Measurements from ENCODE around the gene SEC14L1. TPM values are rescaled to one million over a fixed set of nuclear protein-coding genes. Genes with fewer than 3 reads are reported as not detected.

Gene SEC14L1
- total RNA-seq, 4 donors from 2014 or later: 51.1 to 113 (median 81.7) TPM

DNA sequence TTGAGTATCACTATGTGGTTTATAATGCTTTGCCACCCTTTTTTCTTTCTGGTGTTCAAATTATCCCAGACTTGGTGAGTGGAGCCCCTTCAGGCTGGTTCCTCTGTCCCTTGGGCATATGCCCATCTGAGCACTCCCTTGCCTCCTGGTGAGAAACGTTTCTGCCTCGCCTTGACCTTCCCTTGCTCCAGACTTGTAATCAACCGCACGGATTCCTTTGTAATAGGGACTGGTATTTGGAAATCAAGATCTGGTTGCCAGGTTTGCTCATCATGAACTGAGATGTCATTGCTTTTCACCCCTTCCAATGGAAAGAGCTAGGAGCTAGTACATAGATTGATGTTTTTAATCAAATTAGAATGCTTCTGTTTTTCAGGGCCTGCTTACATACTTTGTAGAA lies 43.7 kb downstream of the SEC14L1 start:
- TF ChIP-seq, protein P1, sequence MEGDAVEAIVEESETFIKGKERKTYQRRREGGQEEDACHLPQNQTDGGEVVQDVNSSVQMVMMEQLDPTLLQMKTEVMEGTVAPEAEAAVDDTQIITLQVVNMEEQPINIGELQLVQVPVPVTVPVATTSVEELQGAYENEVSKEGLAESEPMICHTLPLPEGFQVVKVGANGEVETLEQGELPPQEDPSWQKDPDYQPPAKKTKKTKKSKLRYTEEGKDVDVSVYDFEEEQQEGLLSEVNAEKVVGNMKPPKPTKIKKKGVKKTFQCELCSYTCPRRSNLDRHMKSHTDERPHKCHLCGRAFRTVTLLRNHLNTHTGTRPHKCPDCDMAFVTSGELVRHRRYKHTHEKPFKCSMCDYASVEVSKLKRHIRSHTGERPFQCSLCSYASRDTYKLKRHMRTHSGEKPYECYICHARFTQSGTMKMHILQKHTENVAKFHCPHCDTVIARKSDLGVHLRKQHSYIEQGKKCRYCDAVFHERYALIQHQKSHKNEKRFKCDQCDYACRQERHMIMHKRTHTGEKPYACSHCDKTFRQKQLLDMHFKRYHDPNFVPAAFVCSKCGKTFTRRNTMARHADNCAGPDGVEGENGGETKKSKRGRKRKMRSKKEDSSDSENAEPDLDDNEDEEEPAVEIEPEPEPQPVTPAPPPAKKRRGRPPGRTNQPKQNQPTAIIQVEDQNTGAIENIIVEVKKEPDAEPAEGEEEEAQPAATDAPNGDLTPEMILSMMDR (IDR thresholded peaks at IDR 0.05): no peak
- no peak for TF ChIP-seq POLR2A (IDR thresholded peaks at IDR 0.05)
- no peaks in the 10 kb centered on the region for H3K36me3 ChIP-seq
- H3K27ac ChIP-seq: peak overlapping the region in 2 of 4 donors; percentile 22 to 51
- no peaks in the 10 kb centered on the region for H3K9me3 ChIP-seq
- H3K4me1 ChIP-seq: peaks cover 0 to 69% (median 36%) of the 10 kb centered on the region in 4 donors
- no peak for DNase-seq (ENCODE audit: low spot score in 2 of 2)
- no peaks in the 10 kb centered on the region for H3K27me3 ChIP-seq
- 51 to 57% methylated on average over 4 of the region's 4 CpGs for WGBS, 2 donors
- H3K4me3 ChIP-seq: no peak overlapping the region

DNA sequence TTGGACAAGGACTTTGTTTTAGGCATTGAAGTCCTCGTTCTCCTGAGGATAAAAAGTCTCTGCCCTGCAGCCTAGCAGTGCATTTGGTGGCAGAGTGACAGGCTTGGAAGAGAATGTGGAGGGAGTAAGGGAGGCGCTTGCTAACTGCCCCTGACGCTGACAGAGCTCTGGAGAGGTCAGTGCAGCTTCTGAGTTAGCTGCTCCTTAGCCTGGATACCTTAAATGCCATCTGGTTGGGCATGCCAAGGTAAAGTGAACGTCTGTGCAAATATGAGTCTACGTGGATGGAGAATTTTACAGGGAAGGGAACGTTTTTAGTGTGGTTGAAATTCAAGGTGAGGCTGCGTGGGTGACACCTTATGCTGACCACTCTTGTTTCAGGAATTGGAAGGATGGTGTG lies 44.4 kb downstream of the SEC14L1 start:
- peaks cover 0 to 69% (median 36%) of the 10 kb centered on the region in 4 donors for H3K4me1 ChIP-seq
- no peak overlapping the region for H3K4me3 ChIP-seq
- WGBS, 2 donors: 51 to 57% methylated on average over 7 of the region's 7 CpGs
- H3K36me3 ChIP-seq: no peaks in the 10 kb centered on the region
- TF ChIP-seq POLR2A (IDR thresholded peaks at IDR 0.05): no peak
- TF ChIP-seq EP300 (IDR thresholded peaks at IDR 0.05): no peak
- TF ChIP-seq, protein P1 (IDR thresholded peaks at IDR 0.05): no peak
- H3K9me3 ChIP-seq: no peaks in the 10 kb centered on the region
- H3K27ac ChIP-seq: peak overlapping the region in 2 of 4 donors; percentile 37 to 51
- no peaks in the 10 kb centered on the region for H3K27me3 ChIP-seq
- DNase-seq (ENCODE audit: low spot score in 2 of 2): no peak

DNA sequence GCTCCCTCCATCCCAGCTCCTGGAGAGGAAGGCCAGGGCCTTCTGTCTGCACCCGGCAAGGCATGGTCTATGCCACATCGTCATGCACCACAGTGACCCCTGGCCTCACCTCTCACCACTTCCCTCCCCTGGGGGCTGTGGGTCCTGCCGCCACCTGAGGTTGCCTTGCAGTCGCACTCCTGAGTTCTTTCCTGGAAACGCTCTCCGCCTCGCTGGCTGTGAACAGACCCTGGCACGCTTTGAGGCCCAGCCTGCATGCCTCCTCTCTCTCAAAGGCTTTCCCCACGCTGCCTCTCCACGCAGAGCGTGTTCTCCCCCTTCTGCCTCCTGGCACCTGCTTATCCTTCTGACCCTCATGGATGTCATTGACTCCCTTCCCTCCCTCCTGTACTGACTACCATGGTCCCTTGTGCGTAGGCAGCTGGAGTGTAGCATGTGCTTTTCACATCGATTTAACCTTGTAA lies 45.4 kb downstream of the SEC14L1 start:
- H3K36me3 ChIP-seq: peaks cover 0 to 7% (median 0%) of the 10 kb centered on the region in 3 donors
- TF ChIP-seq, protein P1 (IDR thresholded peaks at IDR 0.05): no peak
- TF ChIP-seq EP300 (IDR thresholded peaks at IDR 0.05): peak in 1 of 2 donors; percentile 36
- H3K4me3 ChIP-seq: no peak overlapping the region
- peak overlapping the region in 2 of 4 donors; percentile 37 to 51 for H3K27ac ChIP-seq
- no peaks in the 10 kb centered on the region for H3K27me3 ChIP-seq
- no peak for DNase-seq (ENCODE audit: low spot score in 2 of 2)
- peaks cover 0 to 65% (median 36%) of the 10 kb centered on the region in 4 donors for H3K4me1 ChIP-seq
- WGBS, 2 donors: 61 to 69% methylated on average over 13 of the region's 13 CpGs
- H3K9me3 ChIP-seq: no peaks in the 10 kb centered on the region

DNA sequence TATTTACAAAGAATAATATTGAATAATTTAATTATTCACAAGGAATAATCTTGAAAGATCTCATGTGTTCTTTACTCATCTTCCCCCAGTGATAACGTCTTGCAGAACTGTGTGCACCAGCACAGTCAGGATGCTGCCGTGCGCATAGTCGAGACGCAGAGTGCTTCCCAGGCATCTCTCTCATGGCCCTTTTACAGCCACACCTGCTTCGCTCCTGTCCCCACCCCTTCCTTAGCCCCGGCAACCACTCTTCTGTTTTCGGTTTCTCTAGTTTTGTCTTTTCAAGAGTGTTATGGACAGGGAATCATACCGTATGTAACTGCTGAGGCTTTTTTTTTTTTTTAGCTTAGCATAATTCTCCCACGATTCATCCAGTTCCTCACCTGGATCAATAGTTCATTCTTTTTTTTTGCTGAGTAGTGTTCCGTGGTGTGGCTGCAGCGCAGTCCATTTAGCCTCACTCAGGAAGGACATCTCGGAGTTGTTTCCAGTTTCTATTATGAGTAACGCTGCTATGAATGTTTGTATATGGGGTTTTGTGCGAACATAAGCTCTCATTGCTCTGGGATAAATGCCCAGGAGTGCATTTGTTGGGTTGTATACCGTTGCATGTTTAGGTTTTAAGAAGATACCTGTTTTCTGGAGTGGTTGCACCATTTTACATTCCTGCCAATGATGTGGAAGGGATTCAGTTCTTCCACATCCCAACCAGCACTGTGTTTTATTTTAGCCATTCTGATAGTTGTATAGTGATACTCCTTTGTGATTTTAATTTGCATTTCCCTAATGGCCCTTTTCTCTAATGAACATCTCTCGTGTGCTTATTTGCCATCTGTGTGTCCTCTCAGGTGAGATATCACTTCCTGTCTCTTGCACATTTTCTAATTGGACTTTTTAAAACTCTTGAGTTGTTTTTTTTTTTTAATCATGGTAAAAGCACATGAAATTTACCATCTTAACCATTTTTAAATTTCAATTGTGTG lies 47.6 kb downstream of the SEC14L1 start:
- Histone ChIP-seq H3K4me3 (no peak overlapping the region), H3K36me3 (peaks cover 0 to 29% (median 0%) of the 10 kb centered on the region in 3 donors), H3K27me3 (no peaks in the 10 kb centered on the region), H3K9me3 (no peaks in the 10 kb centered on the region), H3K27ac (no peak overlapping the region), H3K4me1 (peaks cover 0 to 43% (median 18%) of the 10 kb centered on the region in 4 donors)
- 83 to 88% methylated on average over 17 of the region's 17 CpGs for whole genome bisulfite sequencing, 2 donors
- DNase-seq (ENCODE audit: low spot score in 2 of 2): no peak
- TF ChIP-seq POLR2A (IDR thresholded peaks at IDR 0.05): no peak
- TF ChIP-seq, protein P1 (IDR thresholded peaks at IDR 0.05): no peak
- TF ChIP-seq EP300 (IDR thresholded peaks at IDR 0.05): no peak

DNA sequence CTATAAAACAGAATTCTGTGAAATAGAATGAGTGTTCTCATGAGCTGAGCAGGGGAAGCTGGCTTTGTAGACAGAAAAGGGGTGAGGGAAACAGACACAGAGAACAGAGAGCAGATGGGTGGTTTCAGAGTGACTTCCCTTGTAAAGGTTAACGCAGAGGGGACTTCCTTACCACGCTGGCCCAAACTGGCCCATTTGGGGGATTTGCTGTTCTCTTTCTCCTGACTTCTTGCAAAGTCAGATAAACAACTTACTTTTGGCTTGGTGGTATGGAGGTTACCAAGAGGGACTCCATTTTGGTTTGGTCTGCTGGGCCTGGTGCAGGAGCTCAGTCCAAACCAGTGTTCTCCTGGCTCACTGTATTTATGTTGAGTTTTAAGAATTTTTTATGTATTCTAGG lies 48.4 kb downstream of the SEC14L1 start:
- H3K27ac ChIP-seq: no peak overlapping the region
- no peak for DNase-seq (ENCODE audit: low spot score in 2 of 2)
- 67 to 86% methylated on average over 2 of the region's 2 CpGs for WGBS, 2 donors
- TF ChIP-seq EP300 (IDR thresholded peaks at IDR 0.05): no peak
- TF ChIP-seq, protein P1 (IDR thresholded peaks at IDR 0.05): no peak
- TF ChIP-seq POLR2A (IDR thresholded peaks at IDR 0.05): no peak
- peaks cover 0 to 37% (median 0%) of the 10 kb centered on the region in 3 donors for H3K36me3 ChIP-seq
- no peaks in the 10 kb centered on the region for H3K9me3 ChIP-seq
- no peaks in the 10 kb centered on the region for H3K27me3 ChIP-seq
- peaks cover 0 to 35% (median 15%) of the 10 kb centered on the region in 4 donors for H3K4me1 ChIP-seq
- H3K4me3 ChIP-seq: no peak overlapping the region
